H1 (cell line): ENCODE results near the gene PTPRJ. TPM values are rescaled to one million over a fixed set of nuclear protein-coding genes. Genes with fewer than 3 reads are reported as not detected.

Experiments used
- CTCF ChIA-PET: fragments of 300-600 bp; sonication (Branson Sonifier 250); formaldehyde crosslinking; loops from one replicate; lab custom pipeline; 2021; ENCODE audit not compliant: partially characterized antibody; lab: Charles Lee
- POLR2A ChIA-PET: fragments of 300-600 bp; sonication (Branson Sonifier 250); formaldehyde crosslinking; loops from one replicate; lab custom pipeline; 2021; ENCODE audit warnings: inconsistent platforms; ENCODE audit not compliant: partially characterized antibody; lab: Charles Lee
- DNase-seq, 2 experiments: peaks; one replicate each; pipeline versions ENCODE4 v3.0.0 to v3.0.0-alpha.2; 2010 to 2022; ENCODE audit warnings: low spot score in 2 of 2, low read depth in 1 of 2, mixed read lengths in 1 of 2
- FAIRE-seq: peaks from 2 replicates; lab custom pipeline; 2011; peaks lifted over from hg19 to GRCh38; lab: Jason Lieb, UNC
- H2AFZ ChIP-seq: 2 replicates; pipeline ENCODE4 v1.8.1; 2012; ENCODE audit warnings: low read length, inconsistent platforms
- H2AK5ac ChIP-seq: 2 replicates; pipeline ENCODE4 v1.6.1; 2013; ENCODE audit warnings: low read depth, low read length
- H2BK120ac ChIP-seq: replicated peaks from 2 replicates; pipeline ENCODE3; 2013; ENCODE audit warnings: low read depth, low read length, inconsistent platforms
- H2BK12ac ChIP-seq: 2 replicates; pipeline ENCODE4 v1.6.1; 2013; ENCODE audit warnings: low read depth, low read length
- H2BK15ac ChIP-seq: 2 replicates; pipeline ENCODE4 v1.6.1; 2013; ENCODE audit warnings: low read length
- H2BK20ac ChIP-seq: 2 replicates; pipeline ENCODE4 v1.6.1; 2013; ENCODE audit warnings: low read length
- H2BK5ac ChIP-seq: 2 replicates; pipeline ENCODE4 v1.6.1; 2013; ENCODE audit warnings: low read depth, low read length
- H3K14ac ChIP-seq: 2 replicates; pipeline ENCODE4 v1.6.1; 2013; ENCODE audit warnings: inconsistent platforms; ENCODE audit not compliant: insufficient read length
- H3K18ac ChIP-seq: 2 replicates; pipeline ENCODE4 v1.6.1; 2013; ENCODE audit warnings: low read length; ENCODE audit errors: extremely low read depth
- H3K23ac ChIP-seq: 2 replicates; pipeline ENCODE4 v1.6.1; 2013; ENCODE audit warnings: inconsistent platforms; ENCODE audit not compliant: insufficient read length
- H3K23me2 ChIP-seq: 2 replicates; pipeline ENCODE4 v1.6.1; 2013; ENCODE audit warnings: low read depth, low read length
- H3K27ac ChIP-seq: 2 replicates; pipeline ENCODE4 v1.6.1; 2011; ENCODE audit warnings: low read depth, low read length, inconsistent platforms
- H3K27me3 ChIP-seq, 4 experiments: replicated peaks in 1 of 4; 1 replicate in 1 of 4; 2 replicates in 3 of 4; pipeline versions ENCODE4 v1.6.1 to v1.8.1; 2011 to 2013; ENCODE audit warnings: low read length in 3 of 4, mild to moderate bottlenecking in 3 of 4, inconsistent platforms in 2 of 4, mixed read lengths in 2 of 4, moderate library complexity in 1 of 4; ENCODE audit not compliant: control insufficient read depth in 3 of 4, insufficient read depth in 3 of 4; ENCODE audit errors: extremely low read depth in 1 of 4
- H3K36me3 ChIP-seq, 4 experiments: 2 replicates each; pipeline versions ENCODE4 v1.6.1 to v1.8.1; 2011 to 2013; ENCODE audit warnings: mild to moderate bottlenecking in 4 of 4, low read length in 3 of 4, moderate library complexity in 2 of 4, control low read depth in 1 of 4, inconsistent platforms in 1 of 4; ENCODE audit not compliant: insufficient read depth in 4 of 4, control insufficient read depth in 2 of 4
- H3K4ac ChIP-seq: replicated peaks from 2 replicates; pipeline ENCODE3; 2013; ENCODE audit warnings: low read length, low read depth, mixed read lengths, inconsistent platforms; ENCODE audit not compliant: insufficient read length
- H3K4me1 ChIP-seq, 4 experiments: replicated peaks in 1 of 4; 1 replicate in 1 of 4; 2 replicates in 3 of 4; pipeline versions ENCODE4 v1.6.1 to v1.8.1; 2011 to 2013; ENCODE audit warnings: low read length in 3 of 4, inconsistent platforms in 2 of 4, mixed read lengths in 1 of 4; ENCODE audit not compliant: insufficient read depth in 4 of 4, control insufficient read depth in 3 of 4
- H3K4me2 ChIP-seq, 2 experiments: 2 replicates each; pipeline versions ENCODE4 v1.6.1 to v1.8.1; 2011 to 2013; ENCODE audit warnings: low read depth in 2 of 2, low read length in 2 of 2, control low read depth in 1 of 2, inconsistent platforms in 1 of 2, mild to moderate bottlenecking in 1 of 2; ENCODE audit not compliant: insufficient read depth in 1 of 2
- H3K4me3 ChIP-seq, 4 experiments: fragments of 200-600, 300-600 bp in 1 of 4; sonication (generic), shearing (Covaris generic), sonication (Bioruptor Twin) in 1 of 4; 2 replicates each; pipeline versions ENCODE4 v1.5.1 to v1.8.1; 2011 to 2016; ENCODE audit warnings: low read length in 4 of 4, low read depth in 3 of 4, control low read depth in 2 of 4, inconsistent platforms in 2 of 4, mild to moderate bottlenecking in 2 of 4, mixed read lengths in 1 of 4, moderate library complexity in 1 of 4; ENCODE audit not compliant: insufficient read depth in 2 of 4; ENCODE audit errors: extremely low read depth in 1 of 4
- H3K56ac ChIP-seq: replicated peaks from 2 replicates; pipeline ENCODE3; 2013; ENCODE audit warnings: low read depth, mild to moderate bottlenecking, mixed read lengths, low read length, inconsistent platforms; ENCODE audit not compliant: insufficient read length
- H3K79me1 ChIP-seq: 2 replicates; pipeline ENCODE4 v1.6.1; 2013; ENCODE audit warnings: low read depth, low read length, control low read depth
- H3K79me2 ChIP-seq, 2 experiments: 2 replicates each; pipeline versions ENCODE4 v1.6.1 to v1.8.1; 2012 to 2013; ENCODE audit warnings: low read length in 2 of 2, mild to moderate bottlenecking in 2 of 2, inconsistent platforms in 1 of 2; ENCODE audit not compliant: insufficient read depth in 2 of 2, control insufficient read depth in 1 of 2
- H3K9ac ChIP-seq, 4 experiments: replicated peaks in 1 of 4; 1 replicate in 1 of 4; 2 replicates in 3 of 4; pipeline versions ENCODE4 v1.6.1 to v1.8.1; 2011 to 2013; ENCODE audit warnings: low read depth in 3 of 4, low read length in 3 of 4, control low read depth in 2 of 4, mild to moderate bottlenecking in 2 of 4, moderate library complexity in 2 of 4, inconsistent platforms in 1 of 4; ENCODE audit errors: extremely low read depth in 1 of 4
- H3K9me3 ChIP-seq, 2 experiments: 2 replicates each; pipeline versions ENCODE4 v1.6.1 to v1.8.1; 2012 to 2013; ENCODE audit warnings: mild to moderate bottlenecking in 2 of 2, moderate library complexity in 2 of 2, control low read depth in 1 of 2, inconsistent platforms in 1 of 2, low read depth in 1 of 2, low read length in 1 of 2, mixed read lengths in 1 of 2; ENCODE audit not compliant: insufficient read depth in 2 of 2
- H4K20me1 ChIP-seq, 2 experiments: replicated peaks in 1 of 2; 2 replicates each; pipeline versions ENCODE3 to v1.8.1; 2011 to 2013; ENCODE audit warnings: inconsistent platforms in 2 of 2, low read length in 2 of 2, mild to moderate bottlenecking in 1 of 2; ENCODE audit not compliant: insufficient read depth in 2 of 2, control insufficient read depth in 1 of 2
- H4K5ac ChIP-seq: 2 replicates; pipeline ENCODE4 v1.6.1; 2013; ENCODE audit warnings: low read length, low read depth, mixed read lengths, inconsistent platforms; ENCODE audit not compliant: insufficient read length
- H4K8ac ChIP-seq: 2 replicates; pipeline ENCODE4 v1.8.0; 2013; ENCODE audit warnings: mild to moderate bottlenecking, moderate library complexity, low read length, inconsistent platforms; ENCODE audit not compliant: insufficient read depth; ENCODE audit errors: extremely low read depth
- H4K91ac ChIP-seq: replicated peaks from 2 replicates; pipeline ENCODE3; 2013; ENCODE audit warnings: low read length, mixed read lengths, inconsistent platforms; ENCODE audit not compliant: insufficient read length
- CREB1 ChIP-seq: IDR thresholded peaks from 2 replicates; pipeline ENCODE4 v1.6.1; 2012; ENCODE audit warnings: inconsistent platforms
- EP300 ChIP-seq, 2 experiments: IDR thresholded peaks; 1 replicate in 1 of 2; 2 replicates in 1 of 2; pipeline ENCODE4 v1.6.1; 2011 to 2012; ENCODE audit warnings: low read depth in 2 of 2, low read length in 2 of 2, mild to moderate bottlenecking in 2 of 2, borderline replicate concordance in 1 of 2, inconsistent platforms in 1 of 2, moderate library complexity in 1 of 2
- EZH2 ChIP-seq: fragments of 200-600 bp; sonication (generic); IDR thresholded peaks from 2 replicates; pipeline ENCODE4 v1.7.1; 2012; ENCODE audit warnings: low read depth, mild to moderate bottlenecking, moderate library complexity, low read length, inconsistent platforms; ENCODE audit not compliant: severe bottlenecking
- GTF2F1 ChIP-seq: IDR thresholded peaks from 2 replicates; pipeline ENCODE4 v1.6.1; 2012; ENCODE audit warnings: low read depth, low read length, improper control_type of control experiment, borderline replicate concordance
- JUND ChIP-seq: IDR thresholded peaks from 2 replicates; pipeline ENCODE4 v1.6.1; 2011; ENCODE audit warnings: mild to moderate bottlenecking, improper control_type of control experiment, low read length
- RFX5 ChIP-seq: IDR thresholded peaks from 2 replicates; pipeline ENCODE4 v1.6.1; 2011; ENCODE audit warnings: low read depth, low read length, improper control_type of control experiment, borderline replicate concordance
- SP2 ChIP-seq: IDR thresholded peaks from 2 replicates; pipeline ENCODE4 v1.6.1; 2012; ENCODE audit warnings: mild to moderate bottlenecking, low read length, inconsistent platforms
- SP4 ChIP-seq: IDR thresholded peaks from 2 replicates; pipeline ENCODE4 v1.6.1; 2012; ENCODE audit warnings: low read length, inconsistent platforms
- SUZ12 ChIP-seq: fragments of 200-600 bp; sonication (generic); IDR thresholded peaks from 2 replicates; pipeline ENCODE4 v1.6.1; 2012; ENCODE audit warnings: mild to moderate bottlenecking, inconsistent platforms, low read length, moderate library complexity, mixed read lengths
- WGBS, 2 experiments: shearing (Covaris generic) in 1 of 2; methylation state at CpG; one replicate each; pipeline versions ENCODE4 v1.1.6 to v1.1.7; 2013 to 2015; ENCODE audit warnings: low lambda C conversion rate in 2 of 2, mixed read lengths in 2 of 2, inconsistent platforms in 1 of 2, low coverage in 1 of 2, missing lambda C conversion rate in 1 of 2; ENCODE audit not compliant: insufficient replicate concordance in 2 of 2, insufficient coverage in 1 of 2, insufficient read length in 1 of 2; ENCODE audit errors: extremely low coverage in 1 of 2, missing lambda C conversion rate in 1 of 2; 5-methylcytosine and 5-hydroxymethylcytosine counted together
- polyA plus RNA-seq, 7 experiments: library from polyadenylated mRNA; depleted of rRNA in 3 of 7; stranded (reverse) in 5 of 7; unstranded in 2 of 7; fragments of >200 nt in 5 of 7; fragments of 200-250 nt in 2 of 7; gene quantifications; 1 replicate in 5 of 7; 2 replicates in 1 of 7; 4 replicates in 1 of 7; pipeline versions ENCODE4 v1.2.1 to v1.2.3, GENCODE V29; 2011 to 2013; ENCODE audit warnings: missing spikeins in 2 of 7, mixed read lengths in 2 of 7
- total RNA-seq: library from RNA; stranded (reverse); fragmentation: NEBNext Ultra II Directional; extraction: Animal tissue kit (Norgen Biotek cat#: 25700); gene quantifications from 2 replicates; pipeline ENCODE4 v1.2.1, GENCODE V29; 2021

PTPRJ gene
- total and polyA plus RNA-seq, 2 of the 8 experiments (the other 6 are each of a cell fraction or from before 2014, with no cell fraction given) = 4.4 to 22.6 TPM

- H2BK5ac ChIP-seq = no peak overlapping the region
- H3K4me3 ChIP-seq = no peak overlapping the region
- no peak overlapping the region for H3K56ac ChIP-seq
- peaks cover 4 to 16% (median 8%) of the 10 kb centered on the region in 4 experiments for H3K4me1 ChIP-seq
- H3K18ac ChIP-seq = no peak overlapping the region
- H3K27me3 ChIP-seq = no peaks in the 10 kb centered on the region
- H4K8ac ChIP-seq = no peak overlapping the region
- DNase-seq (no peak), FAIRE-seq (no peak)
- H3K79me2 ChIP-seq = peaks cover 3 to 25% of the 10 kb centered on the region in 2 experiments; a peak in 3 of 4 replicates
- no peak overlapping the region for H3K23ac ChIP-seq
- no peak overlapping the region for H2BK12ac ChIP-seq
- H4K5ac ChIP-seq = no peak overlapping the region
- no peak overlapping the region for H2AK5ac ChIP-seq
- H2BK15ac ChIP-seq = no peak overlapping the region
- H3K79me1 ChIP-seq = peaks cover 6% of the 10 kb centered on the region
- H4K91ac ChIP-seq = no peak overlapping the region
- no peak overlapping the region; a peak in 1 of 7 replicates for H3K9ac ChIP-seq
- no peak overlapping the region for H2BK120ac ChIP-seq
- WGBS, 2 experiments = 68% methylated on average over 2 of the region's 2 CpGs; no CpG with 5 or more reads in 1 of the 2 experiments
- H3K9me3 ChIP-seq = no peaks in the 10 kb centered on the region
- no peak overlapping the region for H3K27ac ChIP-seq
- H4K20me1 ChIP-seq = no peaks in the 10 kb centered on the region
- no peak overlapping the region for H3K4ac ChIP-seq
- TF ChIP-seq RFX5 = no peak
- no peak for TF ChIP-seq SP2
- TF ChIP-seq EP300 (IDR thresholded peaks at IDR 0.05; ENCODE audit: borderline replicate concordance in 1 of 2, low read depth in 2 of 2, low read length in 2 of 2) = no peak
- TF ChIP-seq CREB1 = no peak
- no peak for TF ChIP-seq JUND
- TF ChIP-seq GTF2F1 = no peak
- no peak for TF ChIP-seq EZH2
- TF ChIP-seq SP4 = no peak
- no peak for TF ChIP-seq SUZ12
- no peak overlapping the region; a peak in 1 of 4 replicates for H3K4me2 ChIP-seq
- no peak overlapping the region for H2BK20ac ChIP-seq
- POLR2A ChIA-PET = interaction anchor here (1.1 kb wide), 1 partner anchor 28 kb away, joined by 3 read pairs; no protein-coding TSS in a partner anchor
- no peaks in the 10 kb centered on the region for H3K36me3 ChIP-seq
- CTCF ChIA-PET = interaction anchor here (0.6 to 1.9 kb wide), 2 partner anchors 76 to 106 kb away, joined by 3 to 7 read pairs; no protein-coding TSS in a partner anchor
- H2AFZ ChIP-seq = no peak overlapping the region
- H3K23me2 ChIP-seq = no peaks in the 10 kb centered on the region
- no peak overlapping the region for H3K14ac ChIP-seq
Measured at GRCh38 chr11:48003926-48004325, 23.6 kb downstream of the PTPRJ start.
